C1 segment of cervical spinal cord (tissue), 14 donors: Measurements from ENCODE around the gene PIGW.
A peak's percentile ranks its signal among the peaks of the same experiment; 100 is the strongest.

Source experiments
- DNase-seq, 14 donors: peaks; one replicate each; lab custom pipeline; 2025; lab: John Stamatoyannopoulos, UW

PIGW gene

DNA sequence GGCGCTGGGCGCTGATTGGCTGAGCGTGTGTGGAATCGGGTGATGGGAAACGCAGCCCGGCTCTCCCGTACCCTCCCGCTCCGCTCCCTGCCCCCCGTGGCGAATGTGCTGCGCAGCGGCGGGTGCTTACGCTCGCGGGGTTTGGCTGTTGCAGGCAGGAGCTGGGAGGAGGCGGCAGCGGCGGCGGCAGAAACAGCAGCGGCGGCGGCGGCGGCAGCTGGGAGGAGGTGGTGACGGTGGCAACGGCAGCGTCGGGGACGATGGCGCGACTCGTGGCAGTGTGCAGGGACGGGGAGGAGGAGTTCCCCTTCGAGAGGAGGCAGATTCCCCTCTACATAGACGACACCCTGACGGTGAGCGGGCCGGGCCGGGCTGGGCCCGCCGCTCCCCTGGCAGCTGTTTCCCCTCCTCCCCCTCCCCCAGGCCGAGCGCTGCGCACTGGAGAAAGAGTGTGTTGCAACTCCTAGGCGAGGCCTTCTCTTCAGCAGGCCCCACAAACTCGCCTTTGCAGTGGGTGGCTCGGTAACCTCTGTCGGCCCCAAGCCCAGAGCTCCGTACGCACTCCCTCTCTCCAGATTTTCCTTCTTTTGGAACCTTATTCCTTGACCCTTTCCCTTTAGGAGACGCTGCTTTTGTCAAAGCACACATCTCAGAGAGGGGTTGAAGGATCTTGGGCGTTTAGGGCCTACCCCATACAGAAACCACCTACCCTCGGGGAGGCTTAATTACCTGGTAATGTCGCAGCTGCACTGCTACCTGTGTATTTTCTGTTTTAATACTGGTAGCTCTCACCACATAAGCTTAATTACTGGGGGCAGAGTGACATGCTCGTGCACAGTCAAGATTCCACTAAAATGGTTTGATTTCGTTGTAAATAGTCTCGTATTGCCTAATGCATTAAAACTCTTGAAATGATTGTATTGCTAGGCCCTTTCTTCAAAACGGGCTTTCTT, 11.0 kb downstream of the PIGW start:
- peak; percentile 74 to 98 (median 92) for DNase-seq

DNA sequence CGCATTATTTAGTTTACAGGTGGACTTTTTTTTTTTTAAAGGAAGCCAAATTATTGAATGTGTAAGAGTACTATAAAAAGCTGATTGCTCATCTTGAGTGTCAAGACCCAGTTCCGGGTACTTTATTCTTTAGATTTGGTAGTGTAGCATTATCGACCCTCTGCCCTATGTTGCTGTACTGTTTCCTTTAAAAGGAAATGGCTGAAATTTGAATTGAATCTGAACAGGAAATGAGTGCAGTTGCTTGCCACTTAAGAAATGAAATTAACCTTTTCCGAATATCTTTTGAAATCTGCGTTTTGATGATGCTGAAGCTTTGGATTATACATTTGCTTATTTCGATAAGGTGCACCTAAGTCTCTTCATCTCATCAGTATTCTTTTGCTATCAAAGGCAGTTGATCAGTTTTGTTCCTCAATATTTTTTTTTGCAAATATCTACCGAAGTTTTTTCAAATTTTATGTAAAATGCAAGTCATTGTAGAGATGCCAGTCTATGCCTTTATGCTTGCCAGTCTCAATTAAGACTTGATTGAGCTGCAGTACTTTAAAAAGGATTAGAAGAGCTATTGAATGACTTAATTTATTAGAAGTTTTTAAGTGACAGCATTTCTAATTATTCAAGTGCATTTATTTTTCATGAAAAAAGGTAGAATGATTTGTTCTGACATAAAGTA, 11.8 kb downstream of the PIGW start:
- no peak for DNase-seq

DNA sequence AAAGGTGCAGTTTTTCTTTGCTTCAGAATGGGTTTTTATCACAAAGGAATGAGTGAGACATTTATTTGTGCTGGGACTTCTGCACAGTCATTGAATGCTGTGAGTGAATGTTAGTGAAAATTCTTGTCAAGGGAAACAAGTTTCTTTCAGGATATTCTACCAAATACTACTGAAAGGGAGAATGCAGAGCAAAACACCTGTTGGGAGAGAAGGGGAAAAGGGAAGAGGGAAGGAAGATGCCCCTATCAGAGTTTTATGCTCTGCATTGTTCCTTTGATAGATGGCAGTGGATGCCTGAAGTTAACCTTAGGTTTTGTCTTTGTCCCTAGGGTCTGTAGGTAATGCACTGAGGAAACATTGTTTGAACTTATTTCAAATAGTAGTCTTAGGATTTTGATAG, 13.0 kb downstream of the PIGW start:
- DNase-seq: no peak

DNA sequence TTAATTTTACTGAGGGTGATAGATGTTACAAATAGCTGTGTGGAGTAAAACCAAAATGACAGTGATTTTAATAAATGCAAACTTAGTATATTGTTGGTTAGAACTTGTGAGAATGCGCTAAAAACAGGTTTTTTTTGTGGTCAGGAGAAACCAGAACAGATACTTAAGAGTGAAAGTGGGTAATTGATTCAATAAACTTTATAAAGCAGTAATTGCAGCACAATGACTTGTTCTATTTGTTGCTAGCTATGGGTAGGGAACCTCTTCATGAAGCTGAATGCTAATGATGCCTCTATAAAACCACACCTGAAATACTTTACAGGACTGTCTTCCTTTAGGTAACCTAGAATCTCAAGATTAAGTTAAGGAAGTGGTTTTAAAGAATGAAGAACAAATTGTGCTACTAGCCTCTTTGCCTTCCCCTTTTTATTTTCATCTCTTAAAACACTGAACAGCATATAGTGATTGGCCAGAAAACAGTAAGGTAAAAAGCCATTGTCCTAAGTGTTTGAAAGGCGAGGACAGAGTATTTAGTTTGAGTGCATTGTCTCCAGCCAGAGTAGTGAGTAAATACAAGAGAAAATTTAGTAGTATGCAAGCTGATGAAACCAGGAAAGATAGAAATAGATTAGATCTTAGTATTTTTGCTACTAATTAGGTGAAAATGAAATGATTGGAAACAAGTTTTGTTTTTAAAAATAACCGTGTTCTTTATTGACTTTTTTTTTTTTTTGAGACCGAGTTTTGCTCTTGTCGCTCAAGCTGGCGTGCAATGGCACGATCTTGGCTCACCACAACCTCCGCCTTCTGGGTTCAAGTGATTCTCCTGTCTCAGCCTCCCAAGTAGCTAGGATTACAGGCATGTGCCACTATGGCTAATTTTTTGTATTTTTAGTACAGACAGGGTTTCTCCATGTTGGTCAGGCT, 16.0 kb downstream of the PIGW start:
- no peak for DNase-seq

DNA sequence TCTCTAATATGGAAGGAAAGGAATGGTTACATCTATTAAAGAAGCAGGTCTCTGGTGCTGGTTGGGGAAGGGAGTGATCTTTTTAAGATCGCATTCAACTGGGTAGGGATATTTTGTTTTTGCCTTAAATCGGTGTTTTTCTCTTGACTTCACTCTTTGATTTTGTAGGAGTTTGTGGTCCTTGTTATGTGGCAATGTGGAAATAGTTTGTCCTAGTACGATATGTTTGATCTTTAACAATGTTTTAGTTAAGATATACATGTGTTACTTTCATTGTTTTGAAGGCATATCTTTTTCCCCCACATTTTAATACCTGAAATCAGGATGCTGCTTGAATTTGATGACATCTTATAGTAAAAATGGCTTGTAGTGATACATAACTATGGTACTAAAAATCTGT, 18.7 kb downstream of the PIGW start:
- no peak for DNase-seq

DNA sequence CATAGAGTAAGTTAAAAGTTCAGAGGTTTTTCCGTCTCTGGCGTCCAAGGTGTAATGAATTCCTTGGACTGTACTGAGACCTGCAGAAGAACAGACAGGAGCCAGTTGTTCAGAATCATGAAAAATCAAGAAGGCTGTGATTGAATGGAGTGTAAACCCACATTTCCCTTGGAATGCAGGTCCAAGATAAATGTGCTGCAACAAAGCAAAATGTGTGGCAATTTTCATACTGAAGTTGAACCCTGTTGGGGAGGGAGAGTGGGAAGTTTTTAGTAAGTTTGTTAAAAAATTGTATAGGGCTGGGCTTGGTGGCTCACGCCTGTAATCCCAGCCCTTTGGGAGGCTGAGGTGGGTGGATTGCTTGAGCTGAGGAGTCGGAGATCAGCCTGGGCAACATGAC, 31.3 kb downstream of the PIGW start:
- no peak for DNase-seq

DNA sequence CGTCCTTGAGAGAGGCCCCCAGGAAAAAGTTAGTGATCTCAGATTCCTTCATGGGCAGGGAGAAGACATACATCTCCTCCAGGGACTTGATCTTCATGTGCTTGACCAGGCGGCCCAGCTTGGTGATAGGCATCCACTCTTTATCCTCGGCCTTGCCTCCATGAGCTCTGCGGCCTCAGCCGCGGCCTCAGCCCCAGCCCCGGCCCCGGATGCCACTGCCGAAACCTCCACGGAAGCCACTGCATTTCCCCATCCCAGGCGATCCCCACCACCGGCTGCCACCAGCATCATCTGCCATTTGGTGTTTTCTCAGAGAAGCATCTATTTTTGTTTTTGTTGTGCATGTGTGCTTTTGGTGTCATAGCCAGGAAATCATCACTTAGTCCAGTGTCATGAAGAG, 40.2 kb downstream of the PIGW start:
- no peak for DNase-seq

DNA sequence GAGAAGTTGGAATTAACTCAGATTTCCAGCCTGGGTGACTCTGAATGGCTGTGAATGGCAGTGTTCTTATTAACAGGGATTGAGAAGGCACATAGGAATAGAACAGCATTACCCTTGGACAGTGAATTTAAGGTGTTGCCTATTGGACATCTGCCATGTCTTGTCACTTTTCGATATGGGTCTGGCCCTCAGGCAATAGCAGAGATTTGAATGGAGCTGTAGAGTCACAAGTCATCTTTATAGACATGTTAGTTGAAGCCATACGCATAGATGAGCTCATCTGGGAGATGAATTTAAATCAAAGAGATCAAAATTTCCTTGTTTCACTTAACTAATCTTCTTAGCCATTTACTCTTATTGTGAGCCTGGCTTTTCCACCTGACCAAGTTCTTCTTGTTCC, 42.0 kb downstream of the PIGW start:
- no peak for DNase-seq

DNA sequence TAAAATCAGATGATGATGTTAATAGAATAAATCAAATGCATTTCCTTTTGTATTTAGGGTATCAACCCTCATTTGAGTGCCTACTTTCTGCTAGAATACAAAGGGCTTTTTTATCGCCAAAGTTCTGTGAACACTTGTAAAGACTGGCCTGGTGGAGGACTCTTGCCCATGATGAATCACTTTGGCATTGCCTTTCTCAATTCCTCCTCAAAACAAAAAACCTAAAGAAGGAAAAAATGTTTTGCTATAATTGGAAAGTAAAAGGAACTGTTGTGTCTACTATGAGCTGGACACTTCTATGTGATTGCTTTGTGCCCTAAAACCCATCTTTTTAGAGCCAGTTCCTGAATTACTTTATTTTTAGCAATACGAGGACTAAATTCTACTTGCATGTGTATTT, 43.9 kb downstream of the PIGW start:
- DNase-seq: no peak

DNA sequence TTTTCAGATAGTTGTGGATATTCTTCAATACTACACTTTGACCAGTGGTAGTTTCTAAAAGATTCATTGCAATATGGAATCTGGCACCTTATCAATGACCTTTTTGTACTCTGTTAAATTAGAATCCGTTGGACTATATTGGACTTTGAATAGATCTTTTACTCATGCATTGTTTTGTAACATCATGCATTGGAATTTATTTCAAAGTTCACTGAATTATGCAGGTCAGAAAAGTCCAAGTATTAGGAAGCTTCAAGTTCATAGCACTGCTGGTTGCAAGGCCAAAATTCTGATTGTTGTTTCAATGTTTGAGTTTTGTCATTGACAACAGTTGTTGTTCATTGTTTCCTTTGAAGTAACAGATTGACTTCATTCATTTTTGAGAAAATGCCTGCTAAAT, 49.0 kb downstream of the PIGW start:
- DNase-seq: no peak

DNA sequence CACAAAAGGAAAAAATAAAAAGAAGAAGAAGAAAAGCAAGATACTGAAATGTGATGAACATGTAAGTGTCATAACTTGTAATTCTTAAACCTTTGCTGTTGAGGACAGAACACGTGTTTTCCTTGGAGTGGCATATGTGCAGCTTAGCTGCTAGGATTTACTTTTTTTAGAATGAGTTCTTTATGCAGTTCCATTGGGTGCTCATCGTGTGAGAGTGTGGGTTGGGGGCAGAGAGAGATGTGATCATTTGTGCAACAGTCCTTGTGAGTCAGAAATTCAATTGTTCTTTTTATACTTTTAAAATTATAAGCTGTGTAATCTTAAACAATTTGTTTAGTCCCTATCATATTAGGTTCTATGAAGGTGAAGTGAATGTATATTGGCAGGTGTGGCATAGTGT, 51.4 kb downstream of the PIGW start:
- DNase-seq: no peak
